GOT3 (cell line): ENCODE measurements around the gene FGFR3.

Experiments
- DNase-seq: peaks from one replicate; lab custom pipeline; 2025; ENCODE audit warnings: mixed read lengths; lab: John Stamatoyannopoulos, UW

The FGFR3 gene

GRCh38 chr4:1756893-1757779 is 36.0 kb upstream of the FGFR3 start:
- DNase-seq, result no peak

GRCh38 chr4:1757836-1758235 is 35.3 kb upstream of the FGFR3 start:
- DNase-seq, result no peak

GRCh38 chr4:1758306-1759121 is 34.6 kb upstream of the FGFR3 start:
- DNase-seq, result no peak

GRCh38 chr4:1759170-1759817 is 33.8 kb upstream of the FGFR3 start:
- DNase-seq, result no peak

- DNase-seq, result no peak
Measured at GRCh38 chr4:1759818-1760223, 33.3 kb upstream of the FGFR3 start.

- DNase-seq, result no peak
Measured at GRCh38 chr4:1760521-1761071, 32.5 kb upstream of the FGFR3 start.

DNA sequence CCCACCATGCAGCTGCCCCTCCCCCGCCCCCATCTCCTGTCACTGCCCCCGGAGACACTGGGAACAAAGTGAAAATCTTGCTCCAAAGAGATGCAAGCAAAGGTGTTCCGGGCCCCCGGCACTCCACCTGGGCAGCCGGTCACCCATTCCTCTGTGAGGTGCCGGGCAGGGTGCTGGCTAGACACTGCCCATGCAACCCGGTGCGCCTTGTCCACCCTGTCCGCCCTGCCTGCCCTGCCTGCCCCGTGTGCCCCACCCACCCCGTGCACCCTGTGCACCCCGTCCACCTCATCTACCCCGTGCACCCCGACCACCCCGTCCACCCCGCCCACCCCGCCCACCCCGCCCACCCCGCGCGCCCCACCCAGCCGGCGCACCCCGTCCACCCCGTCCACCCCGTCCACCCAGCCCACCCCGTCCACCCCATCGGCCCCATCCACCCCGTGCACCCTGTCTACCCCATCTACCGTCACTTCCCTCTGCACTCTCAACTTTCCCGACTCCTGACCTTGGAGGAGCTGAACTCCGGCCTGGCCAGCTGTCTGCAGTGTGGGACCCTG is 31.9 kb upstream of the FGFR3 start:
- no peak for DNase-seq

DNA sequence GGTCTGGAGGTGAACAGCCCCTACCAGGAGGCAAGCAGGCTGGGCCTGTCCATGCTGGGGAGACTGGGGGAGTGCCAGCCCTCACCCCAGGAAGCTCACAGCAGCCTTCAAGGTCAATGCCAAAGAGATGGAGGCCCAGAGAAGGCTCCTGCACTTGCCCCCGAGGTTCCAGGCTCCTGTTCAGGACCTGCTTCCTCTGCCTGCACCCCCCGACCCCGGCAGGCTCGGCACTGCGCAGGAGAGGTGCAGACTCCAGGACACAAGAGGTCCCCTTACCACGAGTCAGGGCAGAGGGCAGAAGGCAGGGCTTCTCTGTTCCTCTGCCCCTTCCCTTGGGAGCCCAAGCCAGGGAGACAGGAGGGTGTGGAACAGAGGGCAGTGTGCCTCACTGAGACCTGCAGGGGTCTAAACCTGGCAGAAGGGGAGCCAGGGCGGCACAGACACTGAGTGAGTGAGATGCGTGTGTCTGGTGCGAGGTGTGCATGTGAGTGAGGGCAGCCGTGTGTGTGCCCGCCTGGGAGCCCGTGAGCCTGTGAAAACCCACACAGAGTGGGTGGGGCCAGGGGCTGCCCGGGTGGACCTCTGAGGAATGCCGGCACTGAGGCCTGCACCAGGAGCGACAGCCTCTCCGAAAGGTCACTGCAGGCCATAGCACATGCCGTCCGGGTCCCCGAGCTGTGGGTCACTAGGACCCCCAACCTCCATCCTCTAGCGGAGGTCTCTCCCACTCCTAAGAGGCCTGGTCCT is 30.7 kb upstream of the FGFR3 start:
- no peak for DNase-seq

- DNase-seq, result no peak
Measured at GRCh38 chr4:1763070-1763549, 30.0 kb upstream of the FGFR3 start.

- DNase-seq, result no peak
Measured at GRCh38 chr4:1763550-1764080, 29.5 kb upstream of the FGFR3 start.

- no peak for DNase-seq
Measured at GRCh38 chr4:1764670-1765069, 28.4 kb upstream of the FGFR3 start.

GRCh38 chr4:1765409-1766072 is 27.6 kb upstream of the FGFR3 start:
- DNase-seq, result no peak

- DNase-seq, result no peak
Measured at GRCh38 chr4:1766106-1767060, 26.7 kb upstream of the FGFR3 start.

DNA sequence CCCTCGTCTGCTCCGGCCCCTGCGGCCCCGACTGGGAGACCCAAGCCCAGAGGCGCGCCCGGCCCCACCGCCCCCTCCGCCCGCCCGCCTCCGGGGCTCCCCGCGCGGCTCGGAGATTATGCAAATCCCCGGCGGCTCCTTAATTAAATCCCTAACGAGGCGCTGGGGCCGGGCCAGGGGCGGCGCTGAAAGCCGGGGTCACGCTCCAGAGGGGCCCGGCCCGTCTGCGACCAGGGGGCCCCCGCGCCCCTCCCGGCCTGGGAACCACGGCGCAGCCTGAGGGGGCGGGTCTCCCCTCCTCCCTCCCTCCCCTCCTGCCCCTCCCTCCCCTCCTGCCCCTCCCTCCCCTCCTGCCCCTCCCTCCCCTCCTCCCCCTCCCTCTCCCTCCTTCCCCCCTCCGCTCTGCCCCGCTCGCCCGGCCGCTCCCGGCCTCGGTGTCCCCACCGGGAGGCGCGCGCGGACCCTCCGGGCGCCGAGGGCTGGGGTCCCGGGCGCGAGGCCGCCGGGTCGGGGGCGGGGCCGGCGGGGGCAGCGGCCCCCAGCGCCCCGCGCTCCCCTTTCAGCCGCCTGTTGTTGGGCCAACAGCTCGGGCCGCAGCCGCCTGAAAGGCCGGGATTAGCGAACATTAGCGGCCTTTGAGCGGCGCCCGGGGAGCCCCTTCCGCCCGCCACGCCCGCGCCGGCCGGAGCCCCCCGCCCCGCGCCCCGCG is 25.9 kb upstream of the FGFR3 start:
- no peak for DNase-seq

DNA sequence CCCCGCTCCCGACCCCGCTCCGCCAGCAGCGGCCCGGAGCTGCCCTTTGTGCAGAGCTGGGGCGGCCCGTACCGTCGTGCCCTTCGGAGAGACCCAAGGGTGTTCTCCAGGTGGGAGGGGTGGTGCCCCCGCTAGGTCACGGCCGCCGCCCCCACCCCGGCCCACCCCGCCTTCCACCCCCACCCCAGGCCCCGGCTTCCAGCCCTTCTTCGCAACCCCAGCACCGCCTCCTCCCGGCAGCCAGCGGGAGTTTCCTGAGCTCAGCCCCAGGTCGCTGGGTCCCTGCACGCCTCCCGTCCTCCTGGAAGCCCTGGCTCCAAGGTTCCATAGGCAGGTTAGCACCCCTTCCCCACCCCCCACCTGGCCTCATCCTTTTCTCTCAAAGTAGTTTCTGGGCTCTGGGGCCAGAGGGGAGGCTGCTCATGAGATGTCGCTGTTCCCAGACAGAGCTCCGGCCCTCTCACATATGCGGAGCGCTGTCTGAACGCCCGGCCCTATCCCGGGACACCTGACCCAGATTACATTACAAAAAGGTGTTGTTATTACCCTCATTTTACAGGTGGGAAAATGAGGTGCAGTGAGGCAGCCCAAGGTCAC is 25.2 kb upstream of the FGFR3 start:
- DNase-seq, result no peak

- DNase-seq, result no peak
Measured at GRCh38 chr4:1768367-1769034, 24.6 kb upstream of the FGFR3 start.

DNA sequence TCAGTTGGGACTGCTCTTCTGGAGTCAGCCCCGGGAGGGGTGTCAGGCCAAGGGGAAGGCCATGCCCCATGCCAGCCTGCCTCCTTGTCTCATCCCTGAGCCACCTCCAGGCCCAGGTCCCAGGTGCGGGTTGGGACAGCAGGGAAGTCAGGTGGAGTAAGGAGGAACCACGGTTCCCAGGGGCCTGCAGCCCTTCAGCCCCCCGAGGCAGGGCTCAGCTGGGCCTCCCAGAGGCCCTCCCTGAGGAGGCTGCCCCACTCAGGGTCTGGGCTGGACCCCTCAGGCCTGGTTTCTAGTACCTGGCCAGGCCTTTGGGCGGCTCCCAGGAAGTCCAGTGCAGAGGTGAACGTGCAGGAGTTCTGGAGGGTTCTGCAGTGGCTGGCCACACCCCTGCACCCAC is 23.4 kb upstream of the FGFR3 start:
- DNase-seq, result no peak
